GM13977 (cell line): ENCODE results near the gene TGIF2.

ENCODE experiments used
- DNase-seq: peaks from one replicate; pipeline ENCODE4 v3.0.0; 2012; ENCODE audit warnings: low spot score
- in situ Hi-C: fragments of 300-500 bp; cut with MboI; formaldehyde crosslinking; loops from one replicate; pipeline ENCODE4 v1.12.0; 2022; ENCODE audit warnings: low sequenced_read_pairs, low pct_unique_long_range_greater_than_20kb, mixed read lengths, inconsistent platforms; ENCODE audit not compliant: unreplicated experiment
- TF ChIP-seq, protein P1 (sequence below): IDR thresholded peaks from 2 replicates; pipeline ENCODE4 v1.5.1; 2012; ENCODE audit warnings: mild to moderate bottlenecking, control low read depth; ENCODE audit not compliant: insufficient read depth; ENCODE audit errors: extremely low read depth, missing control alignments

The TGIF2 gene

DNA sequence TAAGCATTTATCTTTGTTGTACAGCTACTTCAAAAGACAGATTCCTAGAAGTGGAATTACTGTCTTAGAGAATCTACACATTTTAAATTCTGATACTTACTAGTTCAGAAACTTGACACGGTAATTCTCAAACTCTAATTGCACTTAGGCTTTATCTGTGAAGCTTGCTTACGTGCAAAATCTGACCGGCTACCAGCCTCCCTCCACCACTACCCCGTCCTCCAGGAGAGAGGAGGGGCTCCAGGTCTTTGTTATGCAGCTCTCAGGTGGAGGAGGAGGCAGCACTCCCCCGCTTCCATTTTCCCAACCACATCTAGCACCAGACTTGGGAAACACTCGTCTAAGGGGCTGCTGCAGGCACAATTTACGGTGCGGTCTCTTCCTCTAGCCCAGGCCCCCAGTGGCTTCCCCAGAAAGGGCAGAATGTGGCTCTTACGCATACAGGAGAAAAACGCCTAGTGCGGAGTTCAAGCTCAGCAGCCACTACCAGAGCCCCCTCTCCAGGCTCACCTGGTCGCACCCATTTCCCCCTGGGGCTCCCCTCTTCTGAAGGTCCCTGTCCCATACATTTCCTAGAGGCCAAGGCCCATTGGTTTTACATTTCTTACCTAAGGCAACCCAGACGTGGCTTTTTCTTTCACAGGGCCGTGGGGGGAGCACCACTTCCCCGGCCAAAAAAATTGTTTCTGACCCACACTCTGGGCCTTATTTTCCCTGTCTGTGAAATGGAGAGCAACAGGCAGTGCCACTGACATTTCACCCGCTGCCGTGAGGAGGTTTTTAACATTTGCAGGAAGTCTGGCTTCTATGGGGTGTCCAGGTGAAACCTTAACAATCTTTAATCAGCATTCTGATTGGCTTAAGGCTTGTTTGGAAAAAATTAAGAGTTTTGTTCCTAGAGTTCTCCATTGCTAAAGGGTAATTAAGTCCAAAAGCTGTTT is 1.6 kb upstream of the TGIF2 start:
- in situ Hi-C loops = no loop called here
- no peak for DNase-seq
- TF ChIP-seq, protein P1, sequence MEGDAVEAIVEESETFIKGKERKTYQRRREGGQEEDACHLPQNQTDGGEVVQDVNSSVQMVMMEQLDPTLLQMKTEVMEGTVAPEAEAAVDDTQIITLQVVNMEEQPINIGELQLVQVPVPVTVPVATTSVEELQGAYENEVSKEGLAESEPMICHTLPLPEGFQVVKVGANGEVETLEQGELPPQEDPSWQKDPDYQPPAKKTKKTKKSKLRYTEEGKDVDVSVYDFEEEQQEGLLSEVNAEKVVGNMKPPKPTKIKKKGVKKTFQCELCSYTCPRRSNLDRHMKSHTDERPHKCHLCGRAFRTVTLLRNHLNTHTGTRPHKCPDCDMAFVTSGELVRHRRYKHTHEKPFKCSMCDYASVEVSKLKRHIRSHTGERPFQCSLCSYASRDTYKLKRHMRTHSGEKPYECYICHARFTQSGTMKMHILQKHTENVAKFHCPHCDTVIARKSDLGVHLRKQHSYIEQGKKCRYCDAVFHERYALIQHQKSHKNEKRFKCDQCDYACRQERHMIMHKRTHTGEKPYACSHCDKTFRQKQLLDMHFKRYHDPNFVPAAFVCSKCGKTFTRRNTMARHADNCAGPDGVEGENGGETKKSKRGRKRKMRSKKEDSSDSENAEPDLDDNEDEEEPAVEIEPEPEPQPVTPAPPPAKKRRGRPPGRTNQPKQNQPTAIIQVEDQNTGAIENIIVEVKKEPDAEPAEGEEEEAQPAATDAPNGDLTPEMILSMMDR = no peak

DNA sequence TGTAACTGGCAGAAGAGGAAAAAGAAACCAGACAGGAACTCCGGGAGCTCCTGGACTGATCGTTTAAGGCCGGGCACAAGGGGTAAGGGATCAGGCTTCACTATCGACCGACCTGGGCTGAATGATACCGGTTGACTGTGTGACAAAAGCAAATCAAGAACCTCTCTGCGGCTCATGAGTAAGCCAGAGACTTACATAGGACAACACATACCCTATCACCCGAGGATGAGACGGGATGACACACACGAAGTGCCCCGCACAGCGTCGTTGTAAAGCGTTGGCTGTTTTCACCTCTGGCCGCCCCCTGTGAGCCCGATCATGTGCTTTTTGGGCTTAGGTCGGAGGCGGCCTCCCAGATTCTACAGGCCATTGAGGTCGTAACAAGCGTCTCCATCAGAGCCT is 695 bp upstream of the TGIF2 start:
- in situ Hi-C loops = no loop called here
- peak; percentile 59 for DNase-seq
- TF ChIP-seq, protein P1 = no peak

DNA sequence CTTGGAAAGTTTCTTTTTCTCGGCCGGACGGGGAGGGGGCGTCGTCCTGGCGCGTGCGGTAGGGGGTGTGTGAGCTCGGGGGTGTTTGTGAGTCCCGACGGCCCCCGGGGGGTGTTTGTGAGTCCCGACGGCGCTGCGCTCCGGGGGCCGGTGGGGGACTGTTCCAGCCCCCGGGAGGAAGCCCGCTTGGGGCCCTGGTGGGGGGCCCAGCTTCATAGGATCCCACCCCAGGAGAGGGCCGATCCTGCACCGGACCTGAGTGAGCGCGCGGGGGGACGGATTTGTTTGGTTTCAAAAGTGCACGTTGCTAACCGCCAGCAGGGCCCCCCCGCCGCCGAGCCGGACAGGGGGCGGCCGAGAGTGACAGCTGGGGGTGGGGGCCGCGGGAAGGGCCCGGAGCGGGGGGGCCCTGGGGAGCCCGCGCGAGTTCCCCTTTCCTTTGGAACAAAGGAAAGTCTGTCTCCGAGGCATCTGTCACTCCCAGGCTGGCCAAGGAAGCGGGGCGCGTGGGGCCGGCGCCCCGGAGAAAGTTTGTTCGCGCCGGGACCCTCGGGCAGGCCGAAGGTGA is 485 bp downstream of the TGIF2 start:
- TF ChIP-seq, protein P1 = no peak
- DNase-seq = peak; percentile 76

DNA sequence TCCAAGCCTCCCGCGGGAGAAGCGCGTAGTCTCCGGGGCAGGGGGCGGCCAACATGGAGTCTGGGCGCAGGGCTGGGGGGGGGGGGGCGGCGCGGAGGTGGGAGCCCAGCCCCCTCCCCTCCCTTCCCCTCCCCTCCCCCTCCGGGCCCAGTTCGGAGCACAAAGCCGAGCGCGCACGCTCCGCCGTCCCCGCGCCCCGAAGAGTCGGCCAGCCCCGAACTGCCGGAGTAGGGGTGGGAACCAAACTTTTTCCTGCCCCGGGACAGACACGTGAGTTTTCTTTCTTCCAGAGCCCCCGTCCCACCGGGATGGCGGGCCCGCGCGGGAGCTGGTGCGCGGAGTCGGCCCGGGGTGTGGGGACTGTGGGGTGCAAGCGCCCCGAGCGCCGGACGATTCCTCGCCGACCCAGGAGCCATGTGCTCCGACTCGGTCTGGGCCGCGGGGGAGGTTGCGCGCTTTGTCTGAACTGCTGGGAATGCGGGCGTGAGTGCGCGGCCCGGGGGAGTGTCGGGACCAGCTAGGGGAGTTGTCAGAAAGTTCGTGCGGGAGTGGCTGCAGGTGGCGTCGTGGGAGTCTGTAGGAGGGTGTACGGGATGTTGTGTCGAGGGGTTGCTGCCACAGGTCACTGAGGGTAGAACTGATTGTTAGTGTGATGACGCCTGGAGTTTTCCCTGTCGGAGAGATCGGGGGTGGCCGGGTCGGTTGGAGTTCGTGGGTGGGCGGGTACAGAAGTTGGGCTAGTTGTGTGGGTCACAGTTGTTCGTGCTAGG is 1.2 kb downstream of the TGIF2 start:
- in situ Hi-C loops = no loop called here
- DNase-seq = peak; percentile 73
- TF ChIP-seq, protein P1 = no peak

More for the DNA sequence above, 485 bp downstream of the TGIF2 start:
- in situ Hi-C loops = no loop called here

DNA sequence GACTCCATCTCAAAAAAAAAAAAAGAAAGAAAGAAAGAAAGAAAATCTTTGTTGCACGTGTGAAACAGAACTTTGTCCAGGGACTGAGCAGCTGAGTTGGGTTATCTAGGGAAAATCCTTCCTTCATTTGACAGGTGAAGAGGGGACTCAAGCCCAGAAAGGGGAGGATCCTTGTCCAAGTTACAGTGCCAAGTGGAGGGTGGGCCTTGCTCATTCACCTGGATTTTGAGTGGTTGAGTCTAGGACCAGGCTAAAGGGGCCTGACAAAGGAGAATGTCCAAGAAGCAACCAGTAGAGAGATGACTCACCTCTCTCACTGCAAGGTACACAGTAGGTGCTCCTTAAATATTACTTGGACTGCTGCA is 2.7 kb downstream of the TGIF2 start:
- in situ Hi-C loops = no loop called here
- no peak for DNase-seq
- TF ChIP-seq, protein P1 = no peak

DNA sequence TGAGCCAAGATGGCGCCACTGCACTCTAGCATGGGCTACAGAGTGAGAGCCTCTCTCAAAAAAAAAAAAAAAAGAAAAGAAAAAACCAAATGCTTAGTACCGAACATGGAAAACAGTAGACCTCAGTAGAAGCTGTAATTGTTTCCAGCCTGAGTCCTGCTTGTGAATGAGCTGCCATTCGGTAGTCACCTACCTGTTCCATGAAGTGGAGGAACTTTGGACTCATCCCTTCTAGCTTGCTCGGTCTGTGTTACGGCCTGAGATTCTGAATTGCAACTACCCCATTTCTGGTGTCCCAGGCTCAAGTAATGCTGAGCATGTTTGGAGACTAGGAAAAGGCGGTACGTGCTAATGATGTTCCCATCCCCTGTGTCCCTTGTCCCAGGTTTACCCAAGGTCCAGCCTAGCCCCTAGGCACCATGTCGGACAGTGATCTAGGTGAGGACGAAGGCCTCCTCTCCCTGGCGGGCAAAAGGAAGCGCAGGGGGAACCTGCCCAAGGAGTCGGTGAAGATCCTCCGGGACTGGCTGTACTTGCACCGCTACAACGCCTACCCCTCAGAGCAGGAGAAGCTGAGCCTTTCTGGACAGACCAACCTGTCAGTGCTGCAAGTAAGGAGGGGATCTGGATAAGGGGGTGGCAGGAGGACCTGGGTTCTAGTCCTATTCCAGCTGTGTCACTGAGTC is 5.1 kb downstream of the TGIF2 start:
- no peak for DNase-seq
- in situ Hi-C loops = no loop called here
- TF ChIP-seq, protein P1 = no peak
